Thyroid gland (tissue), 4 donors: ENCODE results near the gene TAOK3.

Source experiments
- CTCF ChIP-seq, 6 experiments: fragments of 200-600 bp in 3 of 6; fragments of 450-650 bp in 3 of 6; sonication (generic) in 3 of 6; IDR thresholded peaks; one replicate each; pipeline ENCODE4 v1.5.1; 2016 to 2019; ENCODE audit warnings: antibody characterized with exemption in 6 of 6, mild to moderate bottlenecking in 2 of 6, inconsistent platforms in 1 of 6, moderate library complexity in 1 of 6
- POLR2A ChIP-seq, 2 donors: fragments of 450-650 bp; IDR thresholded peaks; one replicate each; pipeline ENCODE4 v1.6.1; 2017; ENCODE audit warnings: antibody characterized with exemption in 2 of 2, mild to moderate bottlenecking in 2 of 2, moderate library complexity in 1 of 2

GRCh38 chr12:118127867-118128266, 244.8 kb downstream of the TAOK3 start:
- TF ChIP-seq CTCF (IDR thresholded peaks at IDR 0.05) (no peak), POLR2A (IDR thresholded peaks at IDR 0.05) (no peak)
